ENCODE results near the gene RMC1.
"Not testable (repeated sequence)": the region's sequence is repeated elsewhere in the genome, so short reads cannot be mapped to it uniquely, and the experiment has no call there.

RMC1 gene

GRCh38 chr18:23574611-23575308 is 71.4 kb downstream of the RMC1 start:
- CTCF ChIA-PET: no interaction called here
- TF ChIP-seq FOXA1 (IDR thresholded peaks at IDR 0.05) (no peak), CTBP1 (IDR thresholded peaks at IDR 0.05; ENCODE audit: borderline replicate concordance) (no peak), FOXM1 (IDR thresholded peaks at IDR 0.05; ENCODE audit: borderline replicate concordance) (no peak), ZNF384 (IDR thresholded peaks at IDR 0.05) (no peak), L3MBTL2 (conservative IDR thresholded peaks at IDR 0.05) (no peak)
- POLR2A ChIA-PET: no interaction called here

GRCh38 chr18:23575309-23575651 is 72.0 kb downstream of the RMC1 start:
- TF ChIP-seq ELF4 (IDR thresholded peaks at IDR 0.05) (no peak), FOXM1 (IDR thresholded peaks at IDR 0.05; ENCODE audit: borderline replicate concordance) (no peak), ARNT (IDR thresholded peaks at IDR 0.05) (no peak), L3MBTL2 (conservative IDR thresholded peaks at IDR 0.05) (no peak)
- CTCF ChIA-PET: no interaction called here
- no peak for DNase-seq (ENCODE audit: extremely low spot score)
- POLR2A ChIA-PET: no interaction called here

More at GRCh38 chr18:23574611-23575308, 71.4 kb downstream of the RMC1 start:
- no peak for DNase-seq (ENCODE audit: extremely low spot score)

GRCh38 chr18:23577521-23577920 is 74.2 kb downstream of the RMC1 start:
- CTCF ChIA-PET; DNase-seq (ENCODE audit: extremely low spot score); POLR2A ChIA-PET: not testable (repeated sequence)

DNA sequence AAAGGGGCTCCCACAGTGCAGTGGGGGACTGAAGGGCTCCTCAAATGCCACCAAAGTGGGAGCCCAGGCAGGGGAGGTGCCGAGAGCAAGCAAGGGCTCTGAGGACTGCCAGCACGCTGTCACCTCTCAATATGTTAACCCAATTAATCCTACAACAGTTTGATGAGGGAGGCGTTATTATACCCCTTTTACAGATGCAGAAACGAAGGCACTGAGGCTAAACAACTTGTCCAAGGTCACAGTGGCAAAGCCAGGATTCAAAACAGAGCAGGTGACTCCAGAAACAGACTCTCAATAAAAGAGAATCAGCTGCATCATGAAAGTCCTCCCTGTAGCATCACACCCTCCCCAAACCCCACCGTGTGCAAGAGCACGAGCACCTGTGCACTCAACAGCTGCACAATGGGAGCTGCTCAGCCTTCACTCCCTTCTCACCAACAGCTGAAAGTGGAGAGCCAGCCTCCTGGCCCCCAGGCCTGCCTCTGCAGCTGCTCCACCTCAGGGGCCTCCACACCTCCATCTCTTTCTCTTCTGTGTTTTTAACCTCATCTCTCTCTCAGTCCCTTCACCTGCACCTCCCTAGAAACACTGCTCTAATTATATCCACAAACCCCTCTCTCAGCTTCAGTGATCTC is 74.9 kb downstream of the RMC1 start:
- no peak for DNase-seq (ENCODE audit: extremely low spot score)
- ChIA-PET POLR2A (interaction anchor here (0.8 kb wide), 1 partner anchor 76 kb away, joined by 3 read pairs; no protein-coding TSS in a partner anchor), CTCF (interaction anchor here (1.7 kb wide), 1 partner anchor 63 kb away, joined by 3 read pairs; no protein-coding TSS in a partner anchor)

GRCh38 chr18:23578891-23579653 is 75.8 kb downstream of the RMC1 start:
- no peak for DNase-seq (ENCODE audit: extremely low spot score)
- TF ChIP-seq ELF4 (IDR thresholded peaks at IDR 0.05): no peak
- TF ChIP-seq ARNT (IDR thresholded peaks at IDR 0.05): no peak
- TF ChIP-seq FOXA1 (IDR thresholded peaks at IDR 0.05): no peak
- no peak for TF ChIP-seq BHLHE40 (IDR thresholded peaks at IDR 0.05; ENCODE audit: borderline replicate concordance)
- no peak for TF ChIP-seq ZNF384 (IDR thresholded peaks at IDR 0.05)
- TF ChIP-seq L3MBTL2 (conservative IDR thresholded peaks at IDR 0.05): no peak
- no peak for TF ChIP-seq CTBP1 (IDR thresholded peaks at IDR 0.05; ENCODE audit: borderline replicate concordance)
- TF ChIP-seq, protein P1, sequence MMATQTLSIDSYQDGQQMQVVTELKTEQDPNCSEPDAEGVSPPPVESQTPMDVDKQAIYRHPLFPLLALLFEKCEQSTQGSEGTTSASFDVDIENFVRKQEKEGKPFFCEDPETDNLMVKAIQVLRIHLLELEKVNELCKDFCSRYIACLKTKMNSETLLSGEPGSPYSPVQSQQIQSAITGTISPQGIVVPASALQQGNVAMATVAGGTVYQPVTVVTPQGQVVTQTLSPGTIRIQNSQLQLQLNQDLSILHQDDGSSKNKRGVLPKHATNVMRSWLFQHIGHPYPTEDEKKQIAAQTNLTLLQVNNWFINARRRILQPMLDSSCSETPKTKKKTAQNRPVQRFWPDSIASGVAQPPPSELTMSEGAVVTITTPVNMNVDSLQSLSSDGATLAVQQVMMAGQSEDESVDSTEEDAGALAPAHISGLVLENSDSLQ (IDR thresholded peaks at IDR 0.05): no peak
- TF ChIP-seq SP1 (IDR thresholded peaks at IDR 0.05): no peak
- no peak for TF ChIP-seq LEF1 (IDR thresholded peaks at IDR 0.05; ENCODE audit: borderline replicate concordance)
- TF ChIP-seq SUZ12 (IDR thresholded peaks at IDR 0.05): no peak
- ChIA-PET CTCF (interaction anchor here (1.7 kb wide), 1 partner anchor 64 kb away, joined by 3 read pairs; no protein-coding TSS in a partner anchor), POLR2A (interaction anchor here (0.8 kb wide), 1 partner anchor 77 kb away, joined by 3 read pairs; no protein-coding TSS in a partner anchor)

More for the DNA sequence above, 74.9 kb downstream of the RMC1 start:
- TF ChIP-seq ELF4 (IDR thresholded peaks at IDR 0.05): no peak

GRCh38 chr18:23580677-23581367 is 77.5 kb downstream of the RMC1 start:
- TF ChIP-seq TARDBP (IDR thresholded peaks at IDR 0.05) (no peak), BHLHE40 (IDR thresholded peaks at IDR 0.05; ENCODE audit: borderline replicate concordance) (no peak), LEF1 (IDR thresholded peaks at IDR 0.05; ENCODE audit: borderline replicate concordance) (no peak), ZNF384 (IDR thresholded peaks at IDR 0.05) (no peak), ELF4 (IDR thresholded peaks at IDR 0.05) (no peak), FOXK2 (IDR thresholded peaks at IDR 0.05) (no peak), SP1 (IDR thresholded peaks at IDR 0.05) (no peak), NFRKB (IDR thresholded peaks at IDR 0.05) (no peak), FOXA1 (IDR thresholded peaks at IDR 0.05) (no peak), FOXM1 (IDR thresholded peaks at IDR 0.05; ENCODE audit: borderline replicate concordance) (no peak), CTBP1 (IDR thresholded peaks at IDR 0.05; ENCODE audit: borderline replicate concordance) (no peak), SUZ12 (IDR thresholded peaks at IDR 0.05) (no peak), ARNT (IDR thresholded peaks at IDR 0.05) (no peak), HDGF (IDR thresholded peaks at IDR 0.05; ENCODE audit: borderline replicate concordance) (no peak), L3MBTL2 (conservative IDR thresholded peaks at IDR 0.05) (no peak)
- TF ChIP-seq, protein P1 (IDR thresholded peaks at IDR 0.05): no peak
- POLR2A ChIA-PET: no interaction called here
- DNase-seq (ENCODE audit: extremely low spot score): no peak
- CTCF ChIA-PET: no interaction called here
